RWPE1 (cell line): ENCODE results near the gene RAB3B.

ENCODE experiments used
- CTCF ChIA-PET: fragments of 350-600 bp; sonication (Branson Sonifier 250); formaldehyde crosslinking; extraction: SDS; loops from one replicate; lab custom pipeline; 2021; lab: Yijun Ruan, JAX
- POLR2A ChIA-PET: fragments of 400-600 bp; formaldehyde crosslinking; extraction: SDS; loops from one replicate; lab custom pipeline; 2020; ENCODE audit warnings: antibody characterized with exemption; ENCODE audit not compliant: low non-redundant PET; lab: Yijun Ruan, JAX
- DNase-seq: peaks from one replicate; pipeline ENCODE4 v3.0.0; 2012; ENCODE audit warnings: low spot score
- H3K27ac ChIP-seq: fragments of 450-650 bp; 2 replicates; pipeline ENCODE4 v1.5.1; 2017
- TF ChIP-seq, protein P1 (sequence below): fragments of 450-650 bp; conservative IDR thresholded peaks from 2 replicates; pipeline ENCODE4 v1.5.1; 2017; ENCODE audit warnings: low read depth, mild to moderate bottlenecking

RAB3B gene

DNA sequence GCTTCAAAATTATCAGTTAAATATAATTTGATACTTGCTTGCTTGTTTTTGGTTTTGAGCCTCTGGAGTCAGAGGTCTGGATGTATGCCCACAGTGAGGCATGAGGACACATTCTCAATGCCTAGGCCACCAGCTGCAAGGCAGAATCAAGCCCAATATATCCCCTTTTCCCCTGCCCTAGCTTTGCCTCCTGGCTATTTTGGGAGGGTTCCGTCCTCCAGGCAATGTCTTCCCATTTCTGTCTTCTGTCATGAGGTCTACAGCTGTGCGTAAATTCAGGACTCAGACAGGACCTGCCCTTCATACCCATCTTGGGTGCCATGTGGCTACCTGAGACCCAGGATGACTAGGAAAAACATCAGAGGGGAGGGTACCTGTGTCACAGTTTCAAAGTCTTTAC is 131.2 kb downstream of the RAB3B start:
- no peak for DNase-seq
- TF ChIP-seq, protein P1, sequence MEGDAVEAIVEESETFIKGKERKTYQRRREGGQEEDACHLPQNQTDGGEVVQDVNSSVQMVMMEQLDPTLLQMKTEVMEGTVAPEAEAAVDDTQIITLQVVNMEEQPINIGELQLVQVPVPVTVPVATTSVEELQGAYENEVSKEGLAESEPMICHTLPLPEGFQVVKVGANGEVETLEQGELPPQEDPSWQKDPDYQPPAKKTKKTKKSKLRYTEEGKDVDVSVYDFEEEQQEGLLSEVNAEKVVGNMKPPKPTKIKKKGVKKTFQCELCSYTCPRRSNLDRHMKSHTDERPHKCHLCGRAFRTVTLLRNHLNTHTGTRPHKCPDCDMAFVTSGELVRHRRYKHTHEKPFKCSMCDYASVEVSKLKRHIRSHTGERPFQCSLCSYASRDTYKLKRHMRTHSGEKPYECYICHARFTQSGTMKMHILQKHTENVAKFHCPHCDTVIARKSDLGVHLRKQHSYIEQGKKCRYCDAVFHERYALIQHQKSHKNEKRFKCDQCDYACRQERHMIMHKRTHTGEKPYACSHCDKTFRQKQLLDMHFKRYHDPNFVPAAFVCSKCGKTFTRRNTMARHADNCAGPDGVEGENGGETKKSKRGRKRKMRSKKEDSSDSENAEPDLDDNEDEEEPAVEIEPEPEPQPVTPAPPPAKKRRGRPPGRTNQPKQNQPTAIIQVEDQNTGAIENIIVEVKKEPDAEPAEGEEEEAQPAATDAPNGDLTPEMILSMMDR: no peak
- H3K27ac ChIP-seq: no peak overlapping the region
- POLR2A ChIA-PET: no interaction called here
- CTCF ChIA-PET: no interaction called here

DNA sequence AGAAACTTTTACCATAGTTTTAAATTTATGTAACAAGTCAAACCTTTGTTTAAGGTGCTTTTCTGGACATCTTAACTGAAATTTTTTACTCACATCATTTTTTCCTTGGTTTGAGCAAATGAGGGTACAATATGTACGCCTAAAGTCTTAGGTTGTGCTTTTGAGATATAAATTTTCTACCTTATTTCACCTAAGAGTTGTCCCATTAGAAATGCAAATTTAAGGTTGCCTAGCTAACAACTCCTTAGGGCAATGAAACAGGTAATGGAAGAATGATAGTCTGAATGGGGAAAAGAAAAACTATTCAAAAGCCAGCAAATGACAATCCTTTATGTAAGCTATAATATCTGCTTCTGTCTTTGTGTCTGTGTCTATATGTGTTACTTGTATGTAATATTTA is 131.6 kb downstream of the RAB3B start:
- no peak overlapping the region for H3K27ac ChIP-seq
- ChIA-PET CTCF (no interaction called here), POLR2A (interaction anchor here (0.6 kb wide), 1 partner anchor 35 kb away, joined by 4 read pairs; no protein-coding TSS in a partner anchor)
- DNase-seq: no peak
- TF ChIP-seq, protein P1: no peak
